ENCODE results near the gene BRME1.

DNA sequence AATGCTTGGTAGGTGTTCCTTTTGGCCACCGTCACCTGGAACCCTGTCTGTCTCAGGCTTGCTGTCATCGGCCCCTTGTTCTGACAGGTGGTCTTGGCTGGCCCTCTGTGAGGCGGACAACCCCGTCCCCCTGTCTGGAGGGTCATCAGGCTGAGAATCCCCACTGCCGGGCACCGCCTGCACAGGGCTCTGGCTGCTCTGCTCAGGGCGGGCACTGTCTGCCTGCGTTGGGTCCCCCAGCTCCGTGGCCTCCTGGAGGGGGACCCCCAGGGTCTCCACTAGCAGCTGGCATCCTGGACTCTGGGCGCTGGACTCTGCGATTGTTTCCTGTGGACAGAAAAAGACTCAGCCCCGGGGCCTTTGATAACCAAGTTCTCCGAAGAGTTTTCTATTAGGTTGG, 15.8 kb downstream of the BRME1 start:
- TF ChIP-seq POLR2A (IDR thresholded peaks at IDR 0.05; ENCODE audit: low read length), result no peak
- TF ChIP-seq RCOR1 (IDR thresholded peaks at IDR 0.05; ENCODE audit: low read depth, low read length), result no peak
- TF ChIP-seq, protein P1, sequence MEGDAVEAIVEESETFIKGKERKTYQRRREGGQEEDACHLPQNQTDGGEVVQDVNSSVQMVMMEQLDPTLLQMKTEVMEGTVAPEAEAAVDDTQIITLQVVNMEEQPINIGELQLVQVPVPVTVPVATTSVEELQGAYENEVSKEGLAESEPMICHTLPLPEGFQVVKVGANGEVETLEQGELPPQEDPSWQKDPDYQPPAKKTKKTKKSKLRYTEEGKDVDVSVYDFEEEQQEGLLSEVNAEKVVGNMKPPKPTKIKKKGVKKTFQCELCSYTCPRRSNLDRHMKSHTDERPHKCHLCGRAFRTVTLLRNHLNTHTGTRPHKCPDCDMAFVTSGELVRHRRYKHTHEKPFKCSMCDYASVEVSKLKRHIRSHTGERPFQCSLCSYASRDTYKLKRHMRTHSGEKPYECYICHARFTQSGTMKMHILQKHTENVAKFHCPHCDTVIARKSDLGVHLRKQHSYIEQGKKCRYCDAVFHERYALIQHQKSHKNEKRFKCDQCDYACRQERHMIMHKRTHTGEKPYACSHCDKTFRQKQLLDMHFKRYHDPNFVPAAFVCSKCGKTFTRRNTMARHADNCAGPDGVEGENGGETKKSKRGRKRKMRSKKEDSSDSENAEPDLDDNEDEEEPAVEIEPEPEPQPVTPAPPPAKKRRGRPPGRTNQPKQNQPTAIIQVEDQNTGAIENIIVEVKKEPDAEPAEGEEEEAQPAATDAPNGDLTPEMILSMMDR (IDR thresholded peaks at IDR 0.05), result no peak
- TF ChIP-seq, protein P2, sequence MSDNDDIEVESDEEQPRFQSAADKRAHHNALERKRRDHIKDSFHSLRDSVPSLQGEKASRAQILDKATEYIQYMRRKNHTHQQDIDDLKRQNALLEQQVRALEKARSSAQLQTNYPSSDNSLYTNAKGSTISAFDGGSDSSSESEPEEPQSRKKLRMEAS (IDR thresholded peaks at IDR 0.05), result no peak

All from A549 (cell line).